OCI-LY3 (cell line): ENCODE measurements around the gene MIS18A.
A peak's percentile ranks its signal among the peaks of the same experiment; 100 is the strongest.
"Not testable (repeated sequence)": the region's sequence is repeated elsewhere in the genome, so short reads cannot be mapped to it uniquely, and the experiment has no call there.

ENCODE experiments used
- H2AFZ ChIP-seq: fragments of 200-600, 300-600 bp; shearing (Covaris generic); 2 replicates; pipeline ENCODE4 v1.6.0; 2014; ENCODE audit warnings: antibody characterized with exemption, low read depth, low read length
- H3K27ac ChIP-seq: fragments of 200-600, 300-600 bp; sonication (generic); 2 replicates; pipeline ENCODE4 v1.5.1; 2014; ENCODE audit warnings: mild to moderate bottlenecking, low read length, moderate library complexity, mixed read lengths
- H3K27me3 ChIP-seq: fragments of 200-600, 300-600 bp; sonication (generic); 2 replicates; pipeline ENCODE4 v1.6.1; 2014; ENCODE audit warnings: low read depth, low read length, mixed read lengths
- H3K36me3 ChIP-seq: fragments of 200-600, 300-600 bp; sonication (generic); replicated peaks from 2 replicates; pipeline ENCODE3; 2014; ENCODE audit warnings: low read depth, low read length, mixed read lengths
- H3K4me1 ChIP-seq: fragments of 300-600, 200-600 bp; sonication (generic); 2 replicates; pipeline ENCODE4 v1.6.1; 2014; ENCODE audit warnings: low read length, mixed read lengths
- H3K4me2 ChIP-seq: fragments of 200-600, 300-600 bp; sonication (generic); 2 replicates; pipeline ENCODE4 v1.6.1; 2014; ENCODE audit warnings: low read length, mixed read lengths
- H3K4me3 ChIP-seq: fragments of 300-600, 200-600 bp; sonication (generic); 2 replicates; pipeline ENCODE4 v1.5.1; 2014; ENCODE audit warnings: antibody characterized with exemption, mild to moderate bottlenecking, low read length, moderate library complexity
- H3K79me2 ChIP-seq: fragments of 300-600, 200-600 bp; shearing (Covaris generic); 2 replicates; pipeline ENCODE4 v1.6.1; 2014; ENCODE audit warnings: mild to moderate bottlenecking, low read length, mixed read lengths
- H3K9ac ChIP-seq: fragments of 300-600, 200-600 bp; shearing (Covaris generic); 2 replicates; pipeline ENCODE4 v1.6.0; 2014; ENCODE audit warnings: mild to moderate bottlenecking, low read length, moderate library complexity
- H3K9me3 ChIP-seq: fragments of 200-600, 300-600 bp; shearing (Covaris generic); 2 replicates; pipeline ENCODE4 v1.6.1; 2014; ENCODE audit warnings: low read length, mixed read lengths; ENCODE audit not compliant: insufficient read depth
- H4K20me1 ChIP-seq: fragments of 200-600, 300-600 bp; sonication (generic); 2 replicates; pipeline ENCODE4 v1.6.1; 2016; ENCODE audit warnings: low read length, mixed read lengths; ENCODE audit not compliant: insufficient read depth
- CTCF ChIP-seq: fragments of 200-600, 300-600 bp; sonication (generic); IDR thresholded peaks from 2 replicates; pipeline ENCODE4 v1.5.1; 2014; ENCODE audit warnings: antibody characterized with exemption, low read length, low read depth
- EZH2phosphoT487 ChIP-seq: fragments of 200-600 bp; shearing (Covaris generic); IDR thresholded peaks from 2 replicates; pipeline ENCODE4 v1.6.1; 2018; ENCODE audit warnings: antibody characterized with exemption, mixed run types, low read depth

MIS18A gene

DNA sequence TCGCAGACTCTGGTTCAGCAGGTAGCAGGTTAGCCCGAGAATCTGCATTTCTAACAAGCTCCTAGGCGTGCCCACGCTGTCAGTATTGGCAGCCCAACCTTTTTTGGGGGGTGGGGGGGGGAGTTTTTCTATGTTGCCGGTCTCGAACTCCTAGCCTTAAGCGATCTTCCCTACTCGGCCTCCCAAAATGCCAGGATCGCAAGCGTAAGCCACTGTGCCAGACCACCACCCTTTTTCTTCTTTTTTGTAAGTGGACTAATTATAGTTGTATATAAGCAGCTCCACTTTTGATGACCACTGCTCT, 480 bp upstream of the MIS18A start:
- Histone ChIP-seq H4K20me1 (no peaks in the 10 kb centered on the region), H3K9ac (peak overlapping the region; percentile 70), H3K4me2 (peak overlapping the region; percentile 75), H3K36me3 (no peaks in the 10 kb centered on the region), H3K4me1 (peaks cover 11% of the 10 kb centered on the region), H3K4me3 (peak overlapping the region; percentile 86), H3K27ac (no peak overlapping the region), H3K79me2 (peaks cover 33% of the 10 kb centered on the region), H3K27me3 (no peaks in the 10 kb centered on the region), H2AFZ (0 out of 2 replicates have a peak overlapping the region, but pooled peaks have one; percentile 62), H3K9me3 (no peaks in the 10 kb centered on the region)
- TF ChIP-seq CTCF (no peak), EZH2phosphoT487 (no peak)

DNA sequence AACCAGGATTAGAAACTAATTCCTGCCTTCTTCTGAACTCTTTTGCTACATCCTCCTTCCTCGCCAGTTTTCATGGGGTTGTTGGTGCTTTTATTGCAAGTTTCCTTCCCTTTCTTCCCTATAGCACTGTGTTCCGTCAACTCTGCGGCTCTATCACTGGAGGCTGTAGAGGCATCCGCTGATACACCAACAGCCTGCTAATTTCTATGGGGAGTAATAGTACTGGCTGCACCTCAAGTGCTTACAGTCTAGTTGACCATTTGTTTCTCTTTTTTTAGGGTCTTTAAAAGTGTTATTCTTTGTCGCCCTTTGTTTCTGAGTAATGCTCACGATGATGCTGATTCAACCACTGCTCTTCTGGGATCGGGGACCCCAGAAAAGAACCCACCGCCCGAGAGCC, 746 bp downstream of the MIS18A start:
- peaks cover 33% of the 10 kb centered on the region for H3K79me2 ChIP-seq
- H3K27ac ChIP-seq, result no peak overlapping the region
- peak overlapping the region; percentile 90 for H3K4me2 ChIP-seq
- peak overlapping the region; percentile 68 for H3K9ac ChIP-seq
- peaks cover 11% of the 10 kb centered on the region for H3K4me1 ChIP-seq
- peak overlapping the region; percentile 86 for H3K4me3 ChIP-seq
- no peaks in the 10 kb centered on the region for H3K9me3 ChIP-seq
- H3K27me3 ChIP-seq, result no peaks in the 10 kb centered on the region
- no peaks in the 10 kb centered on the region for H3K36me3 ChIP-seq
- H4K20me1 ChIP-seq, result no peaks in the 10 kb centered on the region
- TF ChIP-seq CTCF (no peak), EZH2phosphoT487 (no peak)
- no peak overlapping the region for H2AFZ ChIP-seq

DNA sequence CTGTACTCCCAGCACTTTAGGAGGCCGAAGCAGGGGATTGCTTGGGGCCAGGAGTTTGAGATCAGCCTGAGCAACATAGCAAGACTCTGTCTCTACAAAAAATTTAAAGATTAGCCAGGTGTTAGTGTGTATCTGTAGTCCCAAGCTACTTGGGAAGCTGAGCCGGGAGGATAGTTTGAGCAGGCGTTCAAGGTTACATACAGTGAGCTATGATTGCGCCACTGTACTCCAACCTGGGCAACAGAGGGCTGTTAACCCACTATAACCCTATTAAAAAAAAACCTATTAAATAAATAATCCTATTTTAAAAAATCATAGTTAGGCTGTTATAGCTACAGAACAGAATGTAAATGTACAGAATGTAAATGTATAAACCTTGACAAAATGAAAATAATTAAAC, 2.2 kb downstream of the MIS18A start:
- Histone ChIP-seq H3K9ac (no peak overlapping the region), H4K20me1 (no peaks in the 10 kb centered on the region), H3K4me1 (peaks cover 11% of the 10 kb centered on the region), H3K36me3 (no peaks in the 10 kb centered on the region), H3K27me3 (no peaks in the 10 kb centered on the region), H3K27ac (no peak overlapping the region), H2AFZ (no peak overlapping the region), H3K79me2 (peaks cover 33% of the 10 kb centered on the region), H3K9me3 (no peaks in the 10 kb centered on the region), H3K4me3 (no peak overlapping the region), H3K4me2 (no peak overlapping the region)
- no peak for TF ChIP-seq EZH2phosphoT487
- no peak for TF ChIP-seq CTCF

DNA sequence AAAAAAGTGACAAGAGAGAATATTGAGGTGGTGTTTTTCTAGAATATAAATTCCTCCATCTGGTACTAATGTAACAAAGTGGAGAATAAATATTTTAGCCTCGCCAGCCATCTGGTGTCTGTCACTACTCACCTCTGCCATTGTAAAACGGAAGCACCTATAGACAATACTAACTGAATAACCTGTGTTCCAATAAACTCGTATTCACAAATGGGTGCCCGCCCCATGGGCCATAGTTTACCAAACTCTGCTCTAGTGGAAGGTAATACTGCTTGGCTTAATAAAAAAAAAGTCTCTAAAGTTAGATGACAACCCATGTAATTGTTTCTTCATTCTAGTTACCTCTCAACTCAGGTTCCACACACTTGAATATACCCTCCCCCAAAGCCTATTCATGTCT, 8.1 kb downstream of the MIS18A start:
- H3K9ac ChIP-seq, result no peak overlapping the region
- peaks cover 3% of the 10 kb centered on the region for H3K79me2 ChIP-seq
- TF ChIP-seq EZH2phosphoT487 (no peak), CTCF (no peak)
- no peaks in the 10 kb centered on the region for H3K27me3 ChIP-seq
- no peak overlapping the region for H3K4me3 ChIP-seq
- H3K27ac ChIP-seq, result no peak overlapping the region
- H3K4me2 ChIP-seq, result no peak overlapping the region
- H2AFZ ChIP-seq, result no peak overlapping the region
- H3K9me3 ChIP-seq, result no peaks in the 10 kb centered on the region
- H3K4me1 ChIP-seq, result no peaks in the 10 kb centered on the region
- no peaks in the 10 kb centered on the region for H3K36me3 ChIP-seq
- H4K20me1 ChIP-seq, result no peaks in the 10 kb centered on the region

GRCh38 chr21:32265321-32265720, 13.5 kb downstream of the MIS18A start:
- not testable (repeated sequence) for H3K9ac ChIP-seq, H3K4me2 ChIP-seq, H3K27me3 ChIP-seq, H3K79me2 ChIP-seq, H3K4me1 ChIP-seq, H4K20me1 ChIP-seq, H3K36me3 ChIP-seq, H3K27ac ChIP-seq, H3K4me3 ChIP-seq, H2AFZ ChIP-seq, H3K9me3 ChIP-seq
